ENCODE measurements around the gene ROMO1.

DNA sequence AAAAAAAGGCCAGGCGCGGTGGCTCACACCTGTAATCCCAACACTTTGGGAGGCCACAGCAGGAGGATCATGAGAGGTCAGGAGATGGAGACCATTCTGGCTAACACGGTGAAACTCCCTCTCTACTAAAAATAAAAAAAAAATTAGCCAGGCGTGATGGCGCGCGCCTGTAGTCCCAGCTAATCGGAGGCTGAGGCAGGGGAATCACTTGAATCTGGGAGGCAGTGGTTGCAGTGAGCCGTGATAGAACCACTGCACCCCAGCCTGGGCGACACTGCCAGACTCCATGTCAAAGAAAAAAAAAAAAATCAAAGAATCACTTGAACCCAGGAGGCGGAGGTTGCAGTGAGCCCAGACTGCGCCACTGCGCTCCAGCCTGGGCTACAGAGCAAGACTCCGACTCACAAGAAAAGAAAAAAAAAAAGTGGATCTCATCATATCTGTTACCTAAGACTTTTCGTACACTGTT is 38.7 kb downstream of the ROMO1 start:
- TF ChIP-seq EP300 (IDR thresholded peaks at IDR 0.05; ENCODE audit: borderline replicate concordance) = no peak
- no peak for TF ChIP-seq RAD21 (IDR thresholded peaks at IDR 0.05; ENCODE audit: low read depth)
- no peak for TF ChIP-seq CREB1 (IDR thresholded peaks at IDR 0.05; ENCODE audit: low read depth)
- no peak for TF ChIP-seq EGR1 (IDR thresholded peaks at IDR 0.05)
